CD4-positive, alpha-beta memory T cell (primary cell): ENCODE measurements around the gene ZEB2. TPM values are rescaled to one million over a fixed set of nuclear protein-coding genes. Genes with fewer than 3 reads are reported as not detected.

Source experiments
- CTCF ChIA-PET: fragments of 350-600 bp; sonication (Branson Sonifier 250); formaldehyde crosslinking; loops from one replicate; lab custom pipeline; 2021; ENCODE audit warnings: inconsistent platforms; ENCODE audit not compliant: partially characterized antibody; lab: Charles Lee
- POLR2A ChIA-PET: fragments of 350-600 bp; sonication (Branson Sonifier 250); formaldehyde crosslinking; loops from one replicate; lab custom pipeline; 2021; ENCODE audit not compliant: partially characterized antibody; lab: Charles Lee
- DNase-seq, 5 donors: peaks; one replicate each; pipeline versions ENCODE4 v3.0.0 to v3.0.0-alpha.2; 2020 to 2022; ENCODE audit warnings: mixed read lengths in 1 of 5
- H3K27ac ChIP-seq: one replicate; pipeline ENCODE4 v1.7.0; 2013; ENCODE audit warnings: low read depth, low read length
- H3K27me3 ChIP-seq: 2 replicates; pipeline ENCODE4 v1.7.0; 2013; ENCODE audit warnings: mild to moderate bottlenecking, low read length, moderate library complexity; ENCODE audit not compliant: insufficient read depth
- H3K36me3 ChIP-seq: 2 replicates; pipeline ENCODE4 v1.7.0; 2013; ENCODE audit warnings: mild to moderate bottlenecking, low read length, moderate library complexity; ENCODE audit not compliant: insufficient read depth
- H3K4me1 ChIP-seq: 2 replicates; pipeline ENCODE4 v1.7.0; 2013; ENCODE audit warnings: mild to moderate bottlenecking, low read length, moderate library complexity; ENCODE audit not compliant: insufficient read depth
- H3K4me3 ChIP-seq, 2 donors: one replicate each; pipeline ENCODE4 v1.7.0; 2013; ENCODE audit warnings: low read length in 2 of 2, mild to moderate bottlenecking in 1 of 2
- H3K9me3 ChIP-seq, 2 donors: one replicate each; pipeline ENCODE4 v1.7.0; 2013; ENCODE audit warnings: low read length in 2 of 2, control low read depth in 1 of 2; ENCODE audit not compliant: control insufficient read depth in 1 of 2
- H3K27ac Mint-ChIP-seq, 7 donors: one replicate each; pipeline ENCODE4 v1.8.0; 2020 to 2021; ENCODE audit warnings: mixed read lengths in 7 of 7, mild to moderate bottlenecking in 6 of 7, inconsistent platforms in 3 of 7, moderate library complexity in 3 of 7
- H3K27me3 Mint-ChIP-seq, 2 donors: one replicate each; pipeline ENCODE4 v1.8.0; 2020 to 2021; ENCODE audit warnings: mixed read lengths in 2 of 2
- H3K36me3 Mint-ChIP-seq, 2 donors: one replicate each; pipeline ENCODE4 v1.8.0; 2020 to 2021; ENCODE audit warnings: mixed read lengths in 2 of 2, inconsistent platforms in 1 of 2, mild to moderate bottlenecking in 1 of 2
- H3K4me1 Mint-ChIP-seq, 4 donors: one replicate each; pipeline ENCODE4 v1.8.0; 2020 to 2021; ENCODE audit warnings: mixed read lengths in 4 of 4, mild to moderate bottlenecking in 1 of 4
- H3K4me3 Mint-ChIP-seq, 8 donors: one replicate each; pipeline ENCODE4 v1.8.0; 2020 to 2021; ENCODE audit warnings: mixed read lengths in 8 of 8, mild to moderate bottlenecking in 7 of 8, moderate library complexity in 6 of 8, inconsistent platforms in 3 of 8
- H3K9me3 Mint-ChIP-seq, 8 donors: one replicate each; pipeline ENCODE4 v1.8.0; 2020 to 2021; ENCODE audit warnings: mixed read lengths in 8 of 8, mild to moderate bottlenecking in 5 of 8, inconsistent platforms in 3 of 8, moderate library complexity in 1 of 8
- intact Hi-C: fragments of 100-400 bp; cut with micrococcal nuclease; formaldehyde crosslinking; loops from one replicate; pipeline ENCODE4 v1.15.1; 2023
- polyA plus RNA-seq, 2 donors: library from polyadenylated mRNA; unstranded; fragments of 300-500 nt; fragmentation: Illumina TruSeq; gene quantifications; one replicate each; pipeline ENCODE4 v1.2.3, GENCODE V29; 2021
- total RNA-seq, 2 experiments: library from RNA; stranded (reverse); gene quantifications; one replicate each; pipeline ENCODE4 v1.2.3, GENCODE V29; 2021

Gene ZEB2
- total and polyA plus RNA-seq, 4 experiments from 2014 or later: 0.83 to 5.2 (median 2.6) TPM

- Mint-ChIP-seq H3K4me3 (no peak overlapping the region), H3K27ac (no peak overlapping the region), H3K9me3 (peaks cover 0 to 2% (median 0%) of the 10 kb centered on the region in 8 donors), H3K27me3 (peaks cover 2 to 12% of the 10 kb centered on the region in 2 donors), H3K36me3 (no peaks in the 10 kb centered on the region), H3K4me1 (no peaks in the 10 kb centered on the region)
- no peaks in the 10 kb centered on the region for H3K9me3 ChIP-seq
- no peak overlapping the region for H3K27ac ChIP-seq
- no peaks in the 10 kb centered on the region for H3K36me3 ChIP-seq
- no peaks in the 10 kb centered on the region for H3K4me1 ChIP-seq
- no peaks in the 10 kb centered on the region for H3K27me3 ChIP-seq
- CTCF ChIA-PET: no interaction called here
- no peak for DNase-seq
- POLR2A ChIA-PET: no interaction called here
- intact Hi-C loops: no loop called here
- H3K4me3 ChIP-seq: no peak overlapping the region
Observed at GRCh38 chr2:144426355-144426754, 93.6 kb downstream of the ZEB2 start.

GRCh38 chr2:144424559-144425240 is 95.2 kb downstream of the ZEB2 start:
- Histone ChIP-seq H3K27me3 (no peaks in the 10 kb centered on the region), H3K4me3 (no peak overlapping the region), H3K36me3 (no peaks in the 10 kb centered on the region), H3K4me1 (no peaks in the 10 kb centered on the region), H3K27ac (no peak overlapping the region), H3K9me3 (no peaks in the 10 kb centered on the region)
- no peak for DNase-seq
- ChIA-PET CTCF (no interaction called here), POLR2A (no interaction called here)
- Mint-ChIP-seq H3K4me3 (no peak overlapping the region), H3K36me3 (no peaks in the 10 kb centered on the region), H3K27ac (no peak overlapping the region), H3K27me3 (peaks cover 4 to 12% of the 10 kb centered on the region in 2 donors), H3K4me1 (no peaks in the 10 kb centered on the region), H3K9me3 (peaks cover 0 to 4% (median 0%) of the 10 kb centered on the region in 8 donors)
- intact Hi-C loops: no loop called here

- Histone ChIP-seq H3K9me3 (no peaks in the 10 kb centered on the region), H3K27ac (no peak overlapping the region), H3K4me1 (no peaks in the 10 kb centered on the region), H3K36me3 (no peaks in the 10 kb centered on the region), H3K4me3 (no peak overlapping the region), H3K27me3 (no peaks in the 10 kb centered on the region)
- peak overlapping the region in 1 of 8 donors; percentile 2 for H3K4me3 Mint-ChIP-seq
- intact Hi-C loops: no loop called here
- H3K9me3 Mint-ChIP-seq: peaks cover 0 to 4% (median 0%) of the 10 kb centered on the region in 8 donors
- DNase-seq: no peak
- H3K36me3 Mint-ChIP-seq: no peaks in the 10 kb centered on the region
- H3K27me3 Mint-ChIP-seq: peaks cover 6 to 8% of the 10 kb centered on the region in 2 donors
- H3K27ac Mint-ChIP-seq: peak overlapping the region in 1 of 7 donors; percentile 44
- no peaks in the 10 kb centered on the region for H3K4me1 Mint-ChIP-seq
- ChIA-PET CTCF (no interaction called here), POLR2A (no interaction called here)
Observed at GRCh38 chr2:144421606-144422510, 98.1 kb downstream of the ZEB2 start.

GRCh38 chr2:144419218-144419617 is 100.7 kb downstream of the ZEB2 start:
- Mint-ChIP-seq H3K36me3 (no peaks in the 10 kb centered on the region), H3K4me3 (no peak overlapping the region), H3K27me3 (peaks cover 4 to 6% of the 10 kb centered on the region in 2 donors), H3K4me1 (peaks cover 2 to 5% (median 5%) of the 10 kb centered on the region in 4 donors), H3K9me3 (peaks cover 0 to 4% (median 0%) of the 10 kb centered on the region in 8 donors), H3K27ac (no peak overlapping the region)
- ChIA-PET CTCF (no interaction called here), POLR2A (no interaction called here)
- H3K9me3 ChIP-seq: no peaks in the 10 kb centered on the region
- intact Hi-C loops: no loop called here
- no peaks in the 10 kb centered on the region for H3K4me1 ChIP-seq
- DNase-seq: no peak
- no peaks in the 10 kb centered on the region for H3K36me3 ChIP-seq
- H3K27ac ChIP-seq: no peak overlapping the region
- H3K4me3 ChIP-seq: no peak overlapping the region
- no peaks in the 10 kb centered on the region for H3K27me3 ChIP-seq

- Histone ChIP-seq H3K27me3 (no peaks in the 10 kb centered on the region), H3K27ac (no peak overlapping the region), H3K4me3 (no peak overlapping the region), H3K36me3 (no peaks in the 10 kb centered on the region), H3K4me1 (no peaks in the 10 kb centered on the region), H3K9me3 (no peaks in the 10 kb centered on the region)
- intact Hi-C loops: no loop called here
- Mint-ChIP-seq H3K36me3 (no peaks in the 10 kb centered on the region), H3K27me3 (peaks cover 0 to 1% of the 10 kb centered on the region in 2 donors), H3K27ac (no peak overlapping the region), H3K9me3 (peaks cover 0 to 3% (median 0%) of the 10 kb centered on the region in 8 donors), H3K4me1 (peaks cover 2 to 13% (median 7%) of the 10 kb centered on the region in 4 donors), H3K4me3 (no peak overlapping the region)
- ChIA-PET POLR2A (no interaction called here), CTCF (no interaction called here)
- no peak for DNase-seq
Observed at GRCh38 chr2:144415386-144415785, 104.5 kb downstream of the ZEB2 start.

- Histone ChIP-seq H3K27ac (no peak overlapping the region), H3K27me3 (no peaks in the 10 kb centered on the region), H3K36me3 (no peaks in the 10 kb centered on the region), H3K9me3 (no peaks in the 10 kb centered on the region), H3K4me1 (no peaks in the 10 kb centered on the region), H3K4me3 (no peak overlapping the region)
- CTCF ChIA-PET: no interaction called here
- no peak for DNase-seq
- POLR2A ChIA-PET: no interaction called here
- intact Hi-C loops: no loop called here
- Mint-ChIP-seq H3K27ac (peak overlapping the region in 1 of 7 donors; percentile 72), H3K9me3 (peaks cover 0 to 3% (median 0%) of the 10 kb centered on the region in 8 donors), H3K27me3 (peaks cover 0 to 1% of the 10 kb centered on the region in 2 donors), H3K36me3 (no peaks in the 10 kb centered on the region), H3K4me1 (peaks cover 2 to 13% (median 7%) of the 10 kb centered on the region in 4 donors), H3K4me3 (peak overlapping the region in 1 of 8 donors; percentile 16)
Observed at GRCh38 chr2:144414324-144414845, 105.5 kb downstream of the ZEB2 start.

GRCh38 chr2:144412709-144413108 is 107.2 kb downstream of the ZEB2 start:
- H3K27me3 Mint-ChIP-seq: peaks cover 0 to 1% of the 10 kb centered on the region in 2 donors
- H3K4me3 Mint-ChIP-seq: no peak overlapping the region
- Histone ChIP-seq H3K27me3 (no peaks in the 10 kb centered on the region), H3K36me3 (no peaks in the 10 kb centered on the region), H3K4me3 (no peak overlapping the region), H3K27ac (no peak overlapping the region), H3K4me1 (no peaks in the 10 kb centered on the region), H3K9me3 (no peaks in the 10 kb centered on the region)
- intact Hi-C loops: no loop called here
- peaks cover 2 to 13% (median 7%) of the 10 kb centered on the region in 4 donors for H3K4me1 Mint-ChIP-seq
- H3K36me3 Mint-ChIP-seq: no peaks in the 10 kb centered on the region
- ChIA-PET CTCF (no interaction called here), POLR2A (no interaction called here)
- no peak for DNase-seq
- no peak overlapping the region for H3K27ac Mint-ChIP-seq
- peaks cover 0 to 3% (median 0%) of the 10 kb centered on the region in 8 donors for H3K9me3 Mint-ChIP-seq
